HG03469 (cell line): ENCODE results near the gene LRRTM1.

Source experiments
- ATAC-seq: cut with Tn5 transposase; IDR thresholded peaks from one replicate; pipeline ENCODE4 v1.9.1; 2021; ENCODE audit warnings: mild to moderate bottlenecking, moderate library complexity, moderate number of reproducible peaks; ENCODE audit not compliant: unreplicated experiment

The LRRTM1 gene

GRCh38 chr2:80302314-80303005 is 2.1 kb downstream of the LRRTM1 start:
- no peak for ATAC-seq

GRCh38 chr2:80302001-80302313 is 2.6 kb downstream of the LRRTM1 start:
- ATAC-seq = no peak

- no peak for ATAC-seq
Observed at GRCh38 chr2:80300954-80301353, 3.6 kb downstream of the LRRTM1 start.

GRCh38 chr2:80300346-80300745 is 4.2 kb downstream of the LRRTM1 start:
- no peak for ATAC-seq

GRCh38 chr2:80299661-80300060 is 4.9 kb downstream of the LRRTM1 start:
- no peak for ATAC-seq

GRCh38 chr2:80298954-80299353 is 5.6 kb downstream of the LRRTM1 start:
- no peak for ATAC-seq

- ATAC-seq = no peak
Observed at GRCh38 chr2:80293039-80293438, 11.5 kb downstream of the LRRTM1 start.

- ATAC-seq = no peak
Observed at GRCh38 chr2:80292474-80292873, 12.1 kb downstream of the LRRTM1 start.

- no peak for ATAC-seq
Observed at GRCh38 chr2:80291656-80292055, 12.9 kb downstream of the LRRTM1 start.

- no peak for ATAC-seq
Observed at GRCh38 chr2:80288576-80288975, 16.0 kb downstream of the LRRTM1 start.

- no peak for ATAC-seq
Observed at GRCh38 chr2:80281049-80281448, 23.5 kb downstream of the LRRTM1 start.

- ATAC-seq = no peak
Observed at GRCh38 chr2:80280598-80280997, 24.0 kb downstream of the LRRTM1 start.

- ATAC-seq = no peak
Observed at GRCh38 chr2:80269806-80270205, 34.7 kb downstream of the LRRTM1 start.

GRCh38 chr2:80266231-80266630 is 38.3 kb downstream of the LRRTM1 start:
- ATAC-seq = no peak

- no peak for ATAC-seq
Observed at GRCh38 chr2:80259292-80259691, 45.3 kb downstream of the LRRTM1 start.

- ATAC-seq = no peak
Observed at GRCh38 chr2:80258793-80259192, 45.8 kb downstream of the LRRTM1 start.

- ATAC-seq = no peak
Observed at GRCh38 chr2:80258341-80258740, 46.2 kb downstream of the LRRTM1 start.

- no peak for ATAC-seq
Observed at GRCh38 chr2:80257450-80257849, 47.1 kb downstream of the LRRTM1 start.

- no peak for ATAC-seq
Observed at GRCh38 chr2:80256782-80257167, 47.8 kb downstream of the LRRTM1 start.

GRCh38 chr2:80255918-80256781 is 48.4 kb downstream of the LRRTM1 start:
- ATAC-seq = no peak

- no peak for ATAC-seq
Observed at GRCh38 chr2:80252294-80252986, 52.1 kb downstream of the LRRTM1 start.
